ENCODE results near the gene GPR153. TPM values are rescaled to one million over a fixed set of nuclear protein-coding genes. Genes with fewer than 3 reads are reported as not detected.

GPR153 gene
- total RNA-seq, 1 experiment from 2014 or later = 6.1 TPM

DNA sequence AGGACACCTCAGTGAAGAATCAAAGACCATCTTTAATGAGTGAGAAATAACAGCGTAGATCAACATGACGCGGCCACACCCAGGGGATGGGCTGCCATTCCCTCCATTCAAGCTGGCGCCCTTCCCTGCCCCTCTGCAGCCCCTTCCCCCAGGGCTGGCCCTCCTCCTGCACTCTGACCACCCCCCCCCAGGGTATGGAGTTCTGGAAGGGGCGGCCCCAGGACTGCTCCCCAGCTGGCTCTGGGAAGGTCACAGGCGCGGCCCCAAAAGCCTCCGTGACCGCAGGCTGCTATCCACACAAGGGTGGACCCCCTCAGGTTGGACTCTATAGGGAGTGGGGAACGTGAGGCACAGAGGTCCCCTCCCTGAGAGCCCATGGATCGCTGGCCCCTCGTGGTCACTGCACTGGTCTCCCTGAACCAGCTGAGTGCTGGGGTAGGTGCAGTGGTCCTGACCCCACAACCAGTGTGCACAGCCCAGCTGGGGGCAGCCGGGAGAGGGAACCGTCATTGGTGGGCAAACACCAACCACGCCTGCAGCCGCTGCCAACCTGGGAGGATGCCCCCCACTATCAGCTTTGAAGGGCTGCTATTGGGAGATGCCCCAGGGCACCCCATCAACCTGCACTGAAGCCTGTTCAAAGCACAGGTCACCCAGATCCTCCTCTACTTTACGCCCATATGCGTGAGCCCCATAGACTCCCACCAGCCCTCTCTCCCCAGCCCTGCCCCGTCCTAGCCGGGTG, 16.1 kb upstream of the GPR153 start:
- ChIA-PET RAD21 (ENCODE audit: low non-redundant PET in 1 of 2, low total read pairs in 2 of 2, uncharacterized antibody in 2 of 2, unreplicated experiment in 2 of 2) (no interaction called here), CTCF (no interaction called here), POLR2A (no interaction called here)
- no peak overlapping the region for H3K9ac ChIP-seq (ENCODE audit: low read length)
- no peaks in the 10 kb centered on the region for H3K9me3 ChIP-seq (ENCODE audit: control insufficient read depth in 1 of 2, insufficient read depth in 1 of 2, low read depth in 1 of 2, low read length in 2 of 2)
- H2AFZ ChIP-seq (ENCODE audit: low read depth, low read length, poor library complexity, severe bottlenecking) = no peak overlapping the region
- no peak overlapping the region for H3K4me3 ChIP-seq (replicated peaks in 1 of 2; ENCODE audit: low read depth in 1 of 2, low read length in 2 of 2)
- H3K27me3 ChIP-seq (ENCODE audit: insufficient read depth, low read length) = no peaks in the 10 kb centered on the region
- intact Hi-C loops (cut with micrococcal nuclease) = no loop called here
- TF ChIP-seq EGR1 (IDR thresholded peaks at IDR 0.05; ENCODE audit: low read depth) (no peak), ZNF274 (IDR thresholded peaks at IDR 0.05; ENCODE audit: low read depth, low read length) (no peak), EZH2phosphoT487 (IDR thresholded peaks at IDR 0.05; ENCODE audit: borderline replicate concordance) (no peak), SRF (IDR thresholded peaks at IDR 0.05; ENCODE audit: low read depth) (no peak)
- TF ChIP-seq, protein P1, sequence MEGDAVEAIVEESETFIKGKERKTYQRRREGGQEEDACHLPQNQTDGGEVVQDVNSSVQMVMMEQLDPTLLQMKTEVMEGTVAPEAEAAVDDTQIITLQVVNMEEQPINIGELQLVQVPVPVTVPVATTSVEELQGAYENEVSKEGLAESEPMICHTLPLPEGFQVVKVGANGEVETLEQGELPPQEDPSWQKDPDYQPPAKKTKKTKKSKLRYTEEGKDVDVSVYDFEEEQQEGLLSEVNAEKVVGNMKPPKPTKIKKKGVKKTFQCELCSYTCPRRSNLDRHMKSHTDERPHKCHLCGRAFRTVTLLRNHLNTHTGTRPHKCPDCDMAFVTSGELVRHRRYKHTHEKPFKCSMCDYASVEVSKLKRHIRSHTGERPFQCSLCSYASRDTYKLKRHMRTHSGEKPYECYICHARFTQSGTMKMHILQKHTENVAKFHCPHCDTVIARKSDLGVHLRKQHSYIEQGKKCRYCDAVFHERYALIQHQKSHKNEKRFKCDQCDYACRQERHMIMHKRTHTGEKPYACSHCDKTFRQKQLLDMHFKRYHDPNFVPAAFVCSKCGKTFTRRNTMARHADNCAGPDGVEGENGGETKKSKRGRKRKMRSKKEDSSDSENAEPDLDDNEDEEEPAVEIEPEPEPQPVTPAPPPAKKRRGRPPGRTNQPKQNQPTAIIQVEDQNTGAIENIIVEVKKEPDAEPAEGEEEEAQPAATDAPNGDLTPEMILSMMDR (IDR thresholded peaks at IDR 0.05 in 2 of 3, conservative IDR thresholded peaks at IDR 0.05 in 1 of 3; ENCODE audit: borderline replicate concordance in 1 of 3, insufficient read depth in 1 of 3, low read depth in 2 of 3, low read length in 2 of 3) = no peak
- no peak for ATAC-seq
- no peak overlapping the region for H3K27ac ChIP-seq (ENCODE audit: low read depth, low read length)
- no peak overlapping the region for H3K4me2 ChIP-seq (ENCODE audit: low read length)
- no peaks in the 10 kb centered on the region for H3K79me2 ChIP-seq (ENCODE audit: insufficient read depth, low read length)
- H3K4me1 ChIP-seq (ENCODE audit: control insufficient read depth in 1 of 2, insufficient read depth in 2 of 2, low read length in 2 of 2) = no peaks in the 10 kb centered on the region
- H3K36me3 ChIP-seq (ENCODE audit: control insufficient read depth in 1 of 2, insufficient read depth in 2 of 2, low read length in 2 of 2) = no peaks in the 10 kb centered on the region; a peak in 1 of 4 replicates
- no peak for DNase-seq (ENCODE audit: low read depth, low spot score)
- H3K9me2 ChIP-seq (ENCODE audit: insufficient read depth) = no peaks in the 10 kb centered on the region
- no TSS peak for BruUV-seq (replicated peaks)
- H4K20me1 ChIP-seq (ENCODE audit: insufficient read depth) = no peaks in the 10 kb centered on the region
